Keratinocyte (primary cell): ENCODE results near the gene USP13. TPM values are rescaled to one million over a fixed set of nuclear protein-coding genes. Genes with fewer than 3 reads are reported as not detected.

Experiments
- DNase-seq: peaks from one replicate; pipeline ENCODE4 v3.0.0-alpha.2; 2011; ENCODE audit warnings: low read depth, missing footprints, low spot score
- FAIRE-seq: peaks from 2 replicates; lab custom pipeline; 2011; peaks lifted over from hg19 to GRCh38; lab: Jason Lieb, UNC
- H2AFZ ChIP-seq: 2 replicates; pipeline ENCODE4 v1.6.0; 2012; ENCODE audit warnings: low read length, control low read depth, inconsistent platforms; ENCODE audit not compliant: control insufficient read depth
- H3K27ac ChIP-seq: 2 replicates; pipeline ENCODE4 v1.5.1; 2011; ENCODE audit warnings: low read length; ENCODE audit not compliant: control insufficient read depth, insufficient read depth
- H3K27me3 ChIP-seq: 3 replicates; pipeline ENCODE4 v1.6.0; 2011; ENCODE audit warnings: low read length; ENCODE audit not compliant: control insufficient read depth, insufficient read depth; ENCODE audit errors: extremely low read depth
- H3K36me3 ChIP-seq, 2 experiments: 2 replicates in 1 of 2; 3 replicates in 1 of 2; pipeline ENCODE4 v1.5.1; 2011; ENCODE audit warnings: low read length in 2 of 2, mild to moderate bottlenecking in 1 of 2; ENCODE audit not compliant: control insufficient read depth in 2 of 2, insufficient read depth in 2 of 2; ENCODE audit errors: extremely low read depth in 1 of 2
- H3K4me1 ChIP-seq: 3 replicates; pipeline ENCODE4 v1.5.1; 2011; ENCODE audit warnings: low read length; ENCODE audit not compliant: control insufficient read depth, insufficient read depth; ENCODE audit errors: extremely low read depth
- H3K4me2 ChIP-seq: 3 replicates; pipeline ENCODE4 v1.6.0; 2011; ENCODE audit warnings: low read depth, low read length; ENCODE audit not compliant: control insufficient read depth, insufficient read depth; ENCODE audit errors: extremely low read depth
- H3K4me3 ChIP-seq, 3 experiments: fragments of 200-600 bp in 1 of 3; sonication (generic) in 1 of 3; 2 replicates in 2 of 3; 3 replicates in 1 of 3; pipeline ENCODE4 v1.5.1; 2011 to 2016; ENCODE audit warnings: low read length in 3 of 3, mild to moderate bottlenecking in 3 of 3, control low read depth in 2 of 3, inconsistent platforms in 1 of 3, low read depth in 1 of 3, mixed read lengths in 1 of 3, mixed run types in 1 of 3, moderate library complexity in 1 of 3; ENCODE audit not compliant: control insufficient read depth in 2 of 3, insufficient read depth in 2 of 3; ENCODE audit errors: extremely low read depth in 1 of 3
- H3K79me2 ChIP-seq: 2 replicates; pipeline ENCODE4 v1.6.0; 2012; ENCODE audit warnings: low read length; ENCODE audit not compliant: control insufficient read depth, insufficient read depth
- H3K9ac ChIP-seq: 3 replicates; pipeline ENCODE4 v1.6.0; 2011; ENCODE audit warnings: low read length; ENCODE audit not compliant: control insufficient read depth, insufficient read depth; ENCODE audit errors: extremely low read depth
- H3K9me1 ChIP-seq: 3 replicates; pipeline ENCODE4 v1.6.0; 2011; ENCODE audit warnings: low read length; ENCODE audit not compliant: control insufficient read depth, insufficient read depth; ENCODE audit errors: extremely low read depth
- H3K9me3 ChIP-seq: 2 replicates; pipeline ENCODE4 v1.5.1; 2012; ENCODE audit warnings: low read depth, low read length; ENCODE audit not compliant: control insufficient read depth
- H4K20me1 ChIP-seq: 3 replicates; pipeline ENCODE4 v1.6.0; 2011; ENCODE audit warnings: low read length; ENCODE audit not compliant: control insufficient read depth, insufficient read depth; ENCODE audit errors: extremely low read depth
- EZH2 ChIP-seq: IDR thresholded peaks from one replicate; pipeline ENCODE4 v1.6.1; 2012; ENCODE audit warnings: inconsistent platforms, mild to moderate bottlenecking, low read length, moderate library complexity
- dilution Hi-C: fragments of 300-500 bp; cut with MboI; formaldehyde crosslinking; loops from one replicate; pipeline ENCODE4 v1.7.0; 2020; ENCODE audit warnings: low sequenced_read_pairs; ENCODE audit not compliant: extremely low pct_ligation_motif_present
- polyA plus RNA-seq, 5 experiments: library from polyadenylated mRNA; depleted of rRNA in 3 of 5; stranded (reverse) in 3 of 5; stranded (forward) in 1 of 5; unstranded in 1 of 5; fragments of >200 nt; gene quantifications; 1 replicate in 1 of 5; 2 replicates in 3 of 5; 3 replicates in 1 of 5; pipeline versions ENCODE4 v1.2.1 to v1.2.3, GENCODE V29; 2011 to 2012; ENCODE audit warnings: missing spikeins in 2 of 5, low read depth in 1 of 5, low replicate concordance in 1 of 5
- TF ChIP-seq, protein P1 (sequence below), 3 experiments: IDR thresholded peaks in 1 of 3; conservative IDR thresholded peaks in 1 of 3; optimal IDR thresholded peaks in 1 of 3; 2 replicates in 2 of 3; 3 replicates in 1 of 3; pipeline versions ENCODE3 to v1.5.1; 2011; ENCODE audit warnings: low read length in 3 of 3, mild to moderate bottlenecking in 3 of 3, moderate library complexity in 2 of 3, control low read depth in 1 of 3, inconsistent platforms in 1 of 3; ENCODE audit not compliant: insufficient read depth in 2 of 3; ENCODE audit errors: extremely low read depth in 1 of 3

Gene USP13
- polyA plus RNA-seq, 1 donor (not counting 4 experiments of a cell fraction or from before 2014, with no cell fraction given), result 3.3 TPM

DNA sequence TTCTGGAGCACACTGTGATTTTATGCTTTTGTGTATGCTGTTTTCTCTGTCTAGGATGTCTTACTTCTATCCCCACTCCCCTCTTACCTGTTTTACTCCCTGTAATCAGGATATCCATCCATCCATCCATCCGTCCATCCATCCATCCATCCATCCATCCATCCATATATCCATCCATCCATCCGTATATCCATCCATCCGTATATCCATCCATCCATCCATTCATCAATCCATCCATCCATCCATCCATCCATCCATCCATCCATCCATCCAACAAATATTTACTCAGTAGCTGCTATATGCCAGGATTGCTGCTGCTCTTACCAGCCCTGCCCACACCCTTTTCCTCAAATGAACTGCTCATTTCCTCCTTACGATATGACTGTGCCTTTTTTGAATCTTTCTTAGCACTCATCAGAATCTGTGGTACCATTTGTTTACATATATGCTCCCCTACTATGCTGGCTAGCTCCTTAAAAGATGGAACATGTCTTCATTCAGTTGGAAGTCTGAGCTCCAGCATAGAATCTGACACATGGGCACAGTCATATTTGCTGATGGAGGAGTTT is 35.2 kb downstream of the USP13 start:
- Histone ChIP-seq H3K36me3 (no peaks in the 10 kb centered on the region), H3K27me3 (no peaks in the 10 kb centered on the region), H3K4me1 (no peaks in the 10 kb centered on the region), H3K9me1 (no peaks in the 10 kb centered on the region), H2AFZ (no peak overlapping the region), H3K4me2 (no peak overlapping the region), H3K27ac (no peak overlapping the region), H4K20me1 (no peaks in the 10 kb centered on the region), H3K4me3 (no peak overlapping the region), H3K9ac (no peak overlapping the region), H3K79me2 (no peaks in the 10 kb centered on the region), H3K9me3 (no peaks in the 10 kb centered on the region)
- TF ChIP-seq EZH2, result no peak
- TF ChIP-seq, protein P1, sequence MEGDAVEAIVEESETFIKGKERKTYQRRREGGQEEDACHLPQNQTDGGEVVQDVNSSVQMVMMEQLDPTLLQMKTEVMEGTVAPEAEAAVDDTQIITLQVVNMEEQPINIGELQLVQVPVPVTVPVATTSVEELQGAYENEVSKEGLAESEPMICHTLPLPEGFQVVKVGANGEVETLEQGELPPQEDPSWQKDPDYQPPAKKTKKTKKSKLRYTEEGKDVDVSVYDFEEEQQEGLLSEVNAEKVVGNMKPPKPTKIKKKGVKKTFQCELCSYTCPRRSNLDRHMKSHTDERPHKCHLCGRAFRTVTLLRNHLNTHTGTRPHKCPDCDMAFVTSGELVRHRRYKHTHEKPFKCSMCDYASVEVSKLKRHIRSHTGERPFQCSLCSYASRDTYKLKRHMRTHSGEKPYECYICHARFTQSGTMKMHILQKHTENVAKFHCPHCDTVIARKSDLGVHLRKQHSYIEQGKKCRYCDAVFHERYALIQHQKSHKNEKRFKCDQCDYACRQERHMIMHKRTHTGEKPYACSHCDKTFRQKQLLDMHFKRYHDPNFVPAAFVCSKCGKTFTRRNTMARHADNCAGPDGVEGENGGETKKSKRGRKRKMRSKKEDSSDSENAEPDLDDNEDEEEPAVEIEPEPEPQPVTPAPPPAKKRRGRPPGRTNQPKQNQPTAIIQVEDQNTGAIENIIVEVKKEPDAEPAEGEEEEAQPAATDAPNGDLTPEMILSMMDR (optimal IDR thresholded peaks at IDR 0.05 in 1 of 3, IDR thresholded peaks at IDR 0.05 in 1 of 3, conservative IDR thresholded peaks at IDR 0.05 in 1 of 3; ENCODE audit: extremely low read depth in 1 of 3, insufficient read depth in 2 of 3, low read length in 3 of 3), result no peak
- dilution Hi-C loops, result no loop called here
- DNase-seq (no peak), FAIRE-seq (no peak)

DNA sequence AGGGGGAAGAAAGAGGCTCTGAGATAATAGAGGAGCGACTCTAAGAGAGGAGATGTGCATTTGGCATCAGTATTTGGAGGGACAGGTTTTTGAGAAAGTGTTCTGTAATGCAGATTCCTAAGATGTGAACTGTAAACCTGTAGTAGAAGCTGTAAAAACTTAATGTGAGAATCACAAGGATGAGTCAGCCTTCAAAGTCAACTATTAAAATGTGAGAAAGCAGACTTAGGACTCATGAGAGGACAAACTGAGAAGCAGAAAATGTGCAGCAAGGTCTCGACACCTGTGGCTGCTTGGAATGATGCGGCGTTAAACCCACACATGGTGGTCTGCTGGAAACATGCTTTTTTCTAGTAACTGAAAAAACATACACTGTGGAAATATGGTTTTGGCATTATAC is 36.0 kb downstream of the USP13 start:
- H3K79me2 ChIP-seq, result no peaks in the 10 kb centered on the region
- H3K4me3 ChIP-seq, result no peak overlapping the region
- no peak for FAIRE-seq
- H3K9me3 ChIP-seq, result no peaks in the 10 kb centered on the region
- no peak overlapping the region for H2AFZ ChIP-seq
- no peak for DNase-seq
- H3K36me3 ChIP-seq, result no peaks in the 10 kb centered on the region
- no peak overlapping the region for H3K4me2 ChIP-seq
- H3K9ac ChIP-seq, result no peak overlapping the region
- H4K20me1 ChIP-seq, result no peaks in the 10 kb centered on the region
- H3K27me3 ChIP-seq, result no peaks in the 10 kb centered on the region
- H3K27ac ChIP-seq, result no peak overlapping the region
- dilution Hi-C loops, result no loop called here
- H3K4me1 ChIP-seq, result no peaks in the 10 kb centered on the region
- no peak for TF ChIP-seq EZH2
- TF ChIP-seq, protein P1 (optimal IDR thresholded peaks at IDR 0.05 in 1 of 3, IDR thresholded peaks at IDR 0.05 in 1 of 3, conservative IDR thresholded peaks at IDR 0.05 in 1 of 3; ENCODE audit: extremely low read depth in 1 of 3, insufficient read depth in 2 of 3, low read length in 3 of 3), result no peak
- H3K9me1 ChIP-seq, result no peaks in the 10 kb centered on the region
